GM12878 (cell line): Measurements from ENCODE around the gene SOX2. TPM values are rescaled to one million over a fixed set of nuclear protein-coding genes. Genes with fewer than 3 reads are reported as not detected.

Source experiments
- ATAC-seq: fragments of 200-7000 bp; cut with Tn5 transposase; 3 replicates; pipeline ENCODE4 v1.9.1; 2020; ENCODE audit warnings: mild to moderate bottlenecking, moderate library complexity
- BruUV-seq: library from RNA; stranded (reverse); fragments of 400-500 nt; replicated peaks from 2 replicates; lab custom pipeline; 2021; lab: Mats Ljungman, UMichigan
- CTCF ChIA-PET: fragments of 300-600 bp; sonication (Branson Sonifier 250); formaldehyde crosslinking; extraction: SDS; loops from one replicate; lab custom pipeline; 2021; ENCODE audit warnings: inconsistent platforms; lab: Yijun Ruan, JAX
- POLR2A ChIA-PET: fragments of 350-600 bp; formaldehyde crosslinking; extraction: SDS; loops from one replicate; lab custom pipeline; 2021; ENCODE audit warnings: inconsistent platforms; lab: Charles Lee
- RAD21 ChIA-PET: fragments of 300-600 bp; sonication (Branson Sonifier 250); formaldehyde crosslinking; loops from one replicate; lab custom pipeline; 2023; ENCODE audit warnings: antibody characterized with exemption; ENCODE audit not compliant: unreplicated experiment; lab: Charles Lee
- SMC1A ChIA-PET: fragments of 300-600 bp; sonication (Branson Sonifier 250); formaldehyde crosslinking; loops from one replicate; lab custom pipeline; 2023; ENCODE audit not compliant: unreplicated experiment, uncharacterized antibody; lab: Charles Lee
- DNase-seq: peaks from one replicate; pipeline ENCODE4 v3.0.0-alpha.2; 2011; ENCODE audit warnings: low read depth, low spot score
- FAIRE-seq: peaks from 3 replicates; lab custom pipeline; 2011; peaks lifted over from hg19 to GRCh38; lab: Jason Lieb, UNC
- H2AFZ ChIP-seq: 2 replicates; pipeline ENCODE4 v1.6.0; 2011; ENCODE audit warnings: low read depth, low read length, control low read depth; ENCODE audit not compliant: control insufficient read depth
- H3K27ac ChIP-seq: 2 replicates; pipeline ENCODE4 v1.5.1; 2011; ENCODE audit warnings: control low read depth; ENCODE audit not compliant: control insufficient read depth, insufficient read depth
- H3K27me3 ChIP-seq, 2 experiments: replicated peaks in 1 of 2; 2 replicates each; pipeline versions ENCODE4 v1.6.0 to v1.6.1; 2011; ENCODE audit warnings: low read length in 1 of 2; ENCODE audit not compliant: control insufficient read depth in 2 of 2, insufficient read depth in 2 of 2
- H3K36me3 ChIP-seq, 2 experiments: 2 replicates each; pipeline ENCODE4 v1.5.1; 2011; ENCODE audit warnings: low read length in 1 of 2; ENCODE audit not compliant: control insufficient read depth in 2 of 2, insufficient read depth in 2 of 2
- H3K4me1 ChIP-seq: 2 replicates; pipeline ENCODE4 v1.6.1; 2011; ENCODE audit warnings: mild to moderate bottlenecking, low read length, moderate library complexity, mixed read lengths; ENCODE audit not compliant: control insufficient read depth, insufficient read depth
- H3K4me2 ChIP-seq: 2 replicates; pipeline ENCODE4 v1.6.0; 2011; ENCODE audit warnings: control low read depth; ENCODE audit not compliant: control insufficient read depth, insufficient read depth
- H3K4me3 ChIP-seq: fragments of 200-600 bp; sonication (generic); 2 replicates; pipeline ENCODE4 v1.5.1; 2016
- H3K79me2 ChIP-seq: 2 replicates; pipeline ENCODE4 v1.6.0; 2011; ENCODE audit warnings: low read length; ENCODE audit not compliant: control insufficient read depth, insufficient read depth
- H3K9ac ChIP-seq: 2 replicates; pipeline ENCODE4 v1.8.0; 2011; ENCODE audit warnings: low read length, control low read depth, mixed read lengths; ENCODE audit not compliant: control insufficient read depth, insufficient read depth
- H3K9me3 ChIP-seq: replicated peaks from 3 replicates; pipeline ENCODE4 v1.5.1; 2011; ENCODE audit warnings: mild to moderate bottlenecking, low read length; ENCODE audit not compliant: control insufficient read depth, insufficient read depth
- H4K20me1 ChIP-seq: 2 replicates; pipeline ENCODE4 v1.6.0; 2011; ENCODE audit not compliant: control insufficient read depth, insufficient read depth
- EED ChIP-seq: sonication (generic); IDR thresholded peaks from 2 replicates; pipeline ENCODE4 v1.6.1; 2016; ENCODE audit warnings: antibody characterized with exemption, low read depth
- PKNOX1 ChIP-seq: fragments of 450-650 bp; IDR thresholded peaks from 2 replicates; pipeline ENCODE4 v1.6.1; 2016; ENCODE audit warnings: mild to moderate bottlenecking
- WGBS: methylation state at CpG from one replicate; pipeline ENCODE4 v1.1.6; 2016; ENCODE audit warnings: low lambda C conversion rate; ENCODE audit not compliant: insufficient replicate concordance, insufficient coverage; ENCODE audit errors: missing lambda C conversion rate; 5-methylcytosine and 5-hydroxymethylcytosine counted together
- in situ Hi-C: fragments of 300-500 bp; cut with MboI; formaldehyde crosslinking; loops from 9 replicates; pipeline ENCODE4 v1.14.3; 2018; ENCODE audit warnings: mixed read lengths
- intact Hi-C: fragments of 100-400 bp; cut with micrococcal nuclease; formaldehyde crosslinking; loops from one replicate; pipeline ENCODE4 v1.14.2; 2022; ENCODE audit not compliant: unreplicated experiment
- polyA plus RNA-seq, 11 experiments: library from polyadenylated mRNA; depleted of rRNA in 4 of 11; unstranded in 6 of 11; stranded (reverse) in 5 of 11; fragments of >200 nt; fragmentation: Nextera tagmentation in 4 of 11; fragmentation: Illumina TruSeq in 1 of 11; extraction: Ambion mirVana in 4 of 11; extraction: Trizol in 1 of 11; gene quantifications; 1 replicate in 1 of 11; 2 replicates in 10 of 11; pipeline versions ENCODE4 v1.2.1 to v1.2.3, GENCODE V29; 2011 to 2016; ENCODE audit warnings: inconsistent platforms in 2 of 11, missing spikeins in 2 of 11, low read depth in 1 of 11
- total RNA-seq, 4 experiments: library from RNA; depleted of rRNA in 3 of 4; stranded (reverse); fragments of >200 nt in 3 of 4; fragmentation: Illumina TruSeq in 1 of 4; extraction: Trizol in 1 of 4; gene quantifications; 2 replicates each; pipeline versions ENCODE4 v1.2.1 to v1.2.3, GENCODE V29; 2013 to 2021

The SOX2 gene
- total and polyA plus RNA-seq, 10 of the 15 experiments (the other 5 are each of a cell fraction or from before 2014, with no cell fraction given), result 0.06 to 0.10 (median 0.07) TPM; not detected in 6

- FAIRE-seq (no peak), ATAC-seq (no peak), DNase-seq (no peak)
- Histone ChIP-seq H3K9ac (no peak overlapping the region), H4K20me1 (no peaks in the 10 kb centered on the region; the same call in 1 of the 2 replicates), H3K36me3 (no peaks in the 10 kb centered on the region), H3K27ac (no peak overlapping the region), H3K4me3 (no peak overlapping the region), H3K27me3 (peaks cover 10 to 29% of the 10 kb centered on the region in 2 experiments), H3K4me1 (no peaks in the 10 kb centered on the region), H3K79me2 (no peaks in the 10 kb centered on the region), H3K4me2 (no peak overlapping the region), H3K9me3 (no peaks in the 10 kb centered on the region), H2AFZ (no peak overlapping the region)
- TF ChIP-seq EED (no peak), PKNOX1 (peak; percentile 45)
- intact Hi-C loops, result no loop called here
- no TSS peak for BruUV-seq
- 24% methylated on average over 14 of the region's 14 CpGs for WGBS
- CTCF ChIA-PET, result interaction anchor here (0.6 to 3.4 kb wide), 11 partner anchors 8 to 988 kb away, joined by 3 to 36 read pairs (median 7); no protein-coding TSS in a partner anchor
- RAD21 ChIA-PET, result interaction anchor here (3.6 kb wide), 1 partner anchor 373 kb away, joined by 12 read pairs; no protein-coding TSS in a partner anchor
- SMC1A ChIA-PET, result interaction anchor here (1.1 to 1.8 kb wide), 3 partner anchors 10 to 490 kb away, joined by 4 to 9 read pairs (median 6); no protein-coding TSS in a partner anchor
- POLR2A ChIA-PET, result interaction anchor here (0.6 kb wide), 1 partner anchor 248 kb away, joined by 3 read pairs; no protein-coding TSS in a partner anchor
- in situ Hi-C loops, result loop anchor here (10.0 kb wide), 2 partner anchors 375 to 495 kb away; no protein-coding TSS in a partner anchor
Measured at GRCh38 chr3:181699171-181699903, 12.4 kb upstream of the SOX2 start.
